Endothelial cell of umbilical vein (primary cell): Measurements from ENCODE around the gene RIT2. TPM values are rescaled to one million over a fixed set of nuclear protein-coding genes. Genes with fewer than 3 reads are reported as not detected.

Source experiments
- BruUV-seq: library from RNA; stranded (reverse); fragments of 400-500 nt; replicated peaks from 2 replicates; lab custom pipeline; 2021; lab: Mats Ljungman, UMichigan
- CTCF ChIA-PET: fragments of 300-600, 350-600 bp; sonication (Branson Sonifier 250); formaldehyde crosslinking; loops from one replicate; lab custom pipeline; 2021; ENCODE audit warnings: antibody characterized with exemption, inconsistent platforms; lab: Charles Lee
- POLR2A ChIA-PET: fragments of 300-600, 350-600 bp; sonication (Branson Sonifier 250); formaldehyde crosslinking; loops from one replicate; lab custom pipeline; 2021; ENCODE audit warnings: antibody characterized with exemption, inconsistent platforms; lab: Charles Lee
- DNase-seq: peaks from one replicate; pipeline ENCODE4 v3.0.0-alpha.2; 2011; ENCODE audit warnings: low read depth, low spot score
- FAIRE-seq: peaks from 2 replicates; lab custom pipeline; 2011; peaks lifted over from hg19 to GRCh38; lab: Jason Lieb, UNC
- H2AFZ ChIP-seq: 2 replicates; pipeline ENCODE4 v1.6.0; 2012; ENCODE audit warnings: low read depth, low read length, control low read depth, inconsistent platforms
- H3K27ac ChIP-seq: 2 replicates; pipeline ENCODE4 v1.5.1; 2011; ENCODE audit warnings: low read depth, mild to moderate bottlenecking, control low read depth, low read length, moderate library complexity; ENCODE audit not compliant: insufficient read depth
- H3K27me3 ChIP-seq, 2 experiments: 2 replicates each; pipeline versions ENCODE4 v1.6.0 to v1.6.1; 2011; ENCODE audit warnings: low read length in 2 of 2, mixed read lengths in 1 of 2; ENCODE audit not compliant: control insufficient read depth in 2 of 2, insufficient read depth in 2 of 2
- H3K36me3 ChIP-seq, 2 experiments: 2 replicates in 1 of 2; 3 replicates in 1 of 2; pipeline ENCODE4 v1.5.1; 2011; ENCODE audit warnings: low read length in 2 of 2, mild to moderate bottlenecking in 1 of 2, moderate library complexity in 1 of 2; ENCODE audit not compliant: control insufficient read depth in 2 of 2, insufficient read depth in 2 of 2; ENCODE audit errors: extremely low read depth in 1 of 2
- H3K4me1 ChIP-seq: 3 replicates; pipeline ENCODE4 v1.5.1; 2011; ENCODE audit warnings: mild to moderate bottlenecking, low read length; ENCODE audit not compliant: control insufficient read depth, insufficient read depth; ENCODE audit errors: extremely low read depth
- H3K4me2 ChIP-seq: 2 replicates; pipeline ENCODE4 v1.6.1; 2011; ENCODE audit warnings: low read length, control low read depth, mixed read lengths; ENCODE audit not compliant: insufficient read depth
- H3K4me3 ChIP-seq, 3 experiments: fragments of 200-600 bp in 1 of 3; sonication (generic), shearing (Covaris generic) in 1 of 3; replicated peaks in 1 of 3; 2 replicates each; pipeline ENCODE4 v1.5.1; 2011 to 2016; ENCODE audit warnings: control low read depth in 3 of 3, low read length in 3 of 3, mild to moderate bottlenecking in 2 of 3, inconsistent platforms in 1 of 3, low read depth in 1 of 3, moderate library complexity in 1 of 3; ENCODE audit not compliant: insufficient read depth in 1 of 3
- H3K79me2 ChIP-seq: 2 replicates; pipeline ENCODE4 v1.6.0; 2012; ENCODE audit warnings: low read length, inconsistent platforms; ENCODE audit not compliant: control insufficient read depth, insufficient read depth
- H3K9ac ChIP-seq: replicated peaks from 2 replicates; pipeline ENCODE3; 2011; ENCODE audit warnings: low read length, control low read depth; ENCODE audit not compliant: insufficient read depth; ENCODE audit errors: extremely low read depth
- H3K9me1 ChIP-seq: replicated peaks from 3 replicates; pipeline ENCODE4 v1.6.0; 2011; ENCODE audit warnings: mild to moderate bottlenecking, low read length; ENCODE audit not compliant: control insufficient read depth, insufficient read depth; ENCODE audit errors: extremely low read depth
- H3K9me3 ChIP-seq: replicated peaks from 2 replicates; pipeline ENCODE4 v1.5.1; 2012; ENCODE audit warnings: low read length, inconsistent platforms; ENCODE audit not compliant: control insufficient read depth, insufficient read depth
- H4K20me1 ChIP-seq: replicated peaks from 2 replicates; pipeline ENCODE3; 2011; ENCODE audit warnings: mild to moderate bottlenecking, low read length; ENCODE audit not compliant: control insufficient read depth, insufficient read depth; ENCODE audit errors: extremely low read depth
- CTCF ChIP-seq, 2 donors: IDR thresholded peaks; 1 replicate in 1 of 2; 2 replicates in 1 of 2; pipeline ENCODE4 v1.5.1; 2011; ENCODE audit warnings: low read length in 2 of 2, mild to moderate bottlenecking in 2 of 2, moderate library complexity in 2 of 2, control low read depth in 1 of 2, inconsistent platforms in 1 of 2, low read depth in 1 of 2; ENCODE audit not compliant: insufficient read depth in 1 of 2; ENCODE audit errors: extremely low read depth in 1 of 2
- EZH2 ChIP-seq: IDR thresholded peaks from 2 replicates; pipeline ENCODE4 v1.6.1; 2012; ENCODE audit warnings: borderline replicate concordance, low read depth, mild to moderate bottlenecking, moderate library complexity, low read length, inconsistent platforms; ENCODE audit not compliant: severe bottlenecking
- FOS ChIP-seq: IDR thresholded peaks from 2 replicates; pipeline ENCODE4 v1.6.1; 2011; ENCODE audit warnings: mild to moderate bottlenecking, low read length, moderate library complexity, borderline replicate concordance; ENCODE audit not compliant: insufficient read depth
- GATA2 ChIP-seq: IDR thresholded peaks from 2 replicates; pipeline ENCODE4 v1.7.0; 2011; ENCODE audit warnings: low read depth, mild to moderate bottlenecking, moderate library complexity, mixed read lengths, low read length; ENCODE audit not compliant: insufficient read length, insufficient read depth
- JUN ChIP-seq: IDR thresholded peaks from 2 replicates; pipeline ENCODE4 v1.6.1; 2011; ENCODE audit warnings: borderline replicate concordance, low read depth; ENCODE audit not compliant: insufficient read length, insufficient read depth
- MAX ChIP-seq: IDR thresholded peaks from 2 replicates; pipeline ENCODE4 v1.6.1; 2011; ENCODE audit not compliant: insufficient read depth, insufficient read length
- MYC ChIP-seq: IDR thresholded peaks from one replicate; pipeline ENCODE4 v1.6.1; 2011; ENCODE audit warnings: mild to moderate bottlenecking, low read depth, low read length
- POLR2A ChIP-seq: IDR thresholded peaks from 2 replicates; pipeline ENCODE4 v1.6.1; 2012; ENCODE audit warnings: low read depth, mild to moderate bottlenecking, control low read depth, low read length
- POLR2AphosphoS5 ChIP-seq: IDR thresholded peaks from 2 replicates; pipeline ENCODE4 v1.6.1; 2012; ENCODE audit warnings: low read depth, mild to moderate bottlenecking, control low read depth, low read length, moderate library complexity; ENCODE audit not compliant: insufficient read depth
- dilution Hi-C: fragments of 300-500 bp; cut with MboI; formaldehyde crosslinking; loops from one replicate; pipeline ENCODE4 v1.15.0; 2019; ENCODE audit warnings: low sequenced_read_pairs; ENCODE audit not compliant: extremely low pct_ligation_motif_present
- intact Hi-C: fragments of 100-400 bp; cut with micrococcal nuclease; formaldehyde crosslinking; loops from one replicate; pipeline ENCODE4 v1.10.0; 2022
- polyA plus RNA-seq, 4 experiments: library from polyadenylated mRNA; depleted of rRNA in 3 of 4; stranded (reverse) in 3 of 4; unstranded in 1 of 4; fragments of >200 nt; gene quantifications; 2 replicates each; pipeline versions ENCODE4 v1.2.1 to v1.2.3, GENCODE V29; 2011 to 2012; ENCODE audit warnings: missing spikeins in 1 of 4
- total RNA-seq: library from RNA; stranded (reverse); gene quantifications from 2 replicates; pipeline ENCODE4 v1.2.3, GENCODE V29; 2021

The RIT2 gene
- total and polyA plus RNA-seq, 2 donors (not counting 3 experiments of a cell fraction or from before 2014, with no cell fraction given) = not detected

- H3K9me3 ChIP-seq = no peaks in the 10 kb centered on the region
- no peak overlapping the region for H3K9ac ChIP-seq
- H3K27ac ChIP-seq = no peak overlapping the region
- no peak for FAIRE-seq
- no peak for TF ChIP-seq MAX
- TF ChIP-seq CTCF (IDR thresholded peaks at IDR 0.05; ENCODE audit: extremely low read depth in 1 of 2, insufficient read depth in 1 of 2, low read depth in 1 of 2, low read length in 2 of 2) = no peak
- TF ChIP-seq FOS = no peak
- TF ChIP-seq MYC = no peak
- TF ChIP-seq EZH2 = no peak
- TF ChIP-seq JUN = no peak
- no peak for TF ChIP-seq POLR2A
- no peak for TF ChIP-seq POLR2AphosphoS5
- no peak for TF ChIP-seq GATA2
- H3K36me3 ChIP-seq = no peaks in the 10 kb centered on the region
- CTCF ChIA-PET = no interaction called here
- POLR2A ChIA-PET = no interaction called here
- H3K4me1 ChIP-seq = no peaks in the 10 kb centered on the region
- BruUV-seq = no TSS peak
- DNase-seq = no peak
- no peaks in the 10 kb centered on the region for H4K20me1 ChIP-seq
- H3K9me1 ChIP-seq = no peaks in the 10 kb centered on the region
- no peak overlapping the region for H3K4me2 ChIP-seq
- intact Hi-C loops (no loop called here), dilution Hi-C loops (no loop called here)
- H3K4me3 ChIP-seq = no peak overlapping the region
- no peaks in the 10 kb centered on the region for H3K79me2 ChIP-seq
- H2AFZ ChIP-seq = no peak overlapping the region
- H3K27me3 ChIP-seq = no peaks in the 10 kb centered on the region
These were observed 7.0 kb downstream of the RIT2 start for GRCh38 chr18:43108469-43108868.
